Memory B cell (primary cell): ENCODE results near the gene C1QTNF6.

ENCODE experiments used
- ATAC-seq: fragments of 150-1000 bp; cut with Tn5 transposase; 2 replicates; pipeline ENCODE4 v1.10.0; 2021; ENCODE audit warnings: low read depth, mild to moderate bottlenecking, moderate library complexity
- DNase-seq, 2 donors: peaks; one replicate each; pipeline ENCODE4 v3.0.0; 2022; ENCODE audit warnings: low spot score in 2 of 2
- H3K27ac Mint-ChIP-seq: one replicate; pipeline ENCODE4 v1.8.0; 2022; ENCODE audit warnings: mild to moderate bottlenecking, moderate library complexity, mixed read lengths
- H3K27me3 Mint-ChIP-seq: one replicate; pipeline ENCODE4 v1.8.0; 2022; ENCODE audit warnings: mixed read lengths
- H3K36me3 Mint-ChIP-seq: one replicate; pipeline ENCODE4 v1.8.0; 2022; ENCODE audit warnings: mild to moderate bottlenecking, mixed read lengths
- H3K4me1 Mint-ChIP-seq: one replicate; pipeline ENCODE4 v1.8.0; 2022; ENCODE audit warnings: mixed read lengths
- H3K4me3 Mint-ChIP-seq: one replicate; pipeline ENCODE4 v1.8.0; 2022; ENCODE audit warnings: mild to moderate bottlenecking, moderate library complexity, mixed read lengths
- H3K9me3 Mint-ChIP-seq: one replicate; pipeline ENCODE4 v1.8.0; 2022; ENCODE audit warnings: mixed read lengths

C1QTNF6 gene

DNA sequence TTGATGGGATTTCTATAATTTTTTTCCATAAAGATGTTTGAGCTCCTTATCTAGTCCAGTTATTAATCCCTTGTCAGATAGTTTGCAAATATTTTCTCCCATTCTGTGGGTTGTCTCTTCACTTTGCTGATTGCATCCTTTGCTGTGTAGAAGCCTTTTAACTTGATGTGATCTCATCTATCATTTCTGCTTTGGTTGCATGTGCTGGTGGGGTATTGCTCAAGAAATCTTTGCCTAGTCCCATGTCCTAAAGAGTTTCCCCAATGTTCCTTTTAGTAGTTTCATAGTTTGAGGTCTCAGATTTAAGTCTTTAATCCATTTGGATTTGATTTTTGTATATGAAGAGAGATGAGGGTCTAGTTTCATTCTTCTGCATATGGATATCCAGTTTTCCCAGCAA is 36.6 kb downstream of the C1QTNF6 start:
- Mint-ChIP-seq H3K4me1 (peaks cover 15% of the 10 kb centered on the region), H3K27me3 (peaks cover 5% of the 10 kb centered on the region), H3K27ac (no peak overlapping the region), H3K9me3 (peaks cover 4% of the 10 kb centered on the region), H3K4me3 (no peak overlapping the region), H3K36me3 (peaks cover 5% of the 10 kb centered on the region)
- ATAC-seq (no peak), DNase-seq (no peak)

- H3K4me3 Mint-ChIP-seq: no peak overlapping the region
- DNase-seq: no peak
- no peak overlapping the region for H3K27ac Mint-ChIP-seq
- H3K4me1 Mint-ChIP-seq: peaks cover 15% of the 10 kb centered on the region
- H3K9me3 Mint-ChIP-seq: peaks cover 4% of the 10 kb centered on the region
- H3K36me3 Mint-ChIP-seq: peaks cover 5% of the 10 kb centered on the region
- no peak for ATAC-seq
- peaks cover 6% of the 10 kb centered on the region for H3K27me3 Mint-ChIP-seq
These were observed 37.3 kb downstream of the C1QTNF6 start for GRCh38 chr22:37150701-37151100.

DNA sequence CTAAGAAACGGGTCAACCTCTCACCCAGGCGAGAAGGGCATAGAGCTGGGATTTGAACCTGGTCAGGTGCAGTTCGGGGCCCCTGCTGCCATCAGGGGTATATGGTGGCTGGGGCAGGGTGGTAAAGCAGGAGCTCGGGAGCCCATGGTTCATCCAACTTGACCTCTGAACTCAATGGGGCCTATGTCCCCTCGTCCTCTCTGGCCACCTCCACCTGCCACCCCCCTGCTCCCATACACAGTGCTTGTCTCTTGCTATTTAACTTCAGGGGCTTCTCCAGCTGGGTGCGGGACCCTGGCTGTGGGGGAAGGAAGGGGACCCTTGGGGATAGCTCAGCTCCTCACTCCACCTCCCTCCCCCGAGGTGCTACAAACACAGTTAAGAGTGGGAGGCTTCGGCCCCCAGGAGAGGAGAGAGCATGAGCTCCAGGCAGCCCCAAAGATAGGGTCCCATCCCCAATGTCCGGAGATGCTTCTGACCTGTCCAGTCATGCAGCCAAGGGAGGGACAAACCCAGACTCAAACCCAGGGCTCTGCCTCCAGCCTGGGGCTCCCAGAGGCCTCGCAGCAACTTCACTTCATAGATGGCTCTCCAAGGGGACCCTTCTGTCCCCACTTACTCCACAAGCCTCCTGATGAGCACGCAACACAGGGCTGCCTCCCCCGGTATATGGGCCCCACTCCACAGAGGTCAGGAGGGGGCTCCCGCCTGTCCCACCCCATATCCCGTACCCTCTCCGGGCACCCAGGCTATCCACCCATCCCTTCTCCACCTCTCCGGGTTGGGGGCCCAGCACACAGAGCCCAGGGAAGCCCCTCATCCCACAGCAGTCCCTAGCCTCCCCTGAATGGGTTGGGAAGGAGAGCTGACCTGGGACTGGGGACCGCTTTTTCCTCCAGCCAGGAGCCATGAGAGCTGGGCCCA is 39.0 kb downstream of the C1QTNF6 start:
- no peak for DNase-seq
- H3K4me3 Mint-ChIP-seq: no peak overlapping the region
- ATAC-seq: no peak
- peak overlapping the region; percentile 46 for H3K27ac Mint-ChIP-seq
- H3K4me1 Mint-ChIP-seq: peaks cover 15% of the 10 kb centered on the region
- H3K27me3 Mint-ChIP-seq: peaks cover 4% of the 10 kb centered on the region
- H3K9me3 Mint-ChIP-seq: peaks cover 4% of the 10 kb centered on the region
- peaks cover 6% of the 10 kb centered on the region for H3K36me3 Mint-ChIP-seq

- no peak overlapping the region for H3K4me3 Mint-ChIP-seq
- peaks cover 6% of the 10 kb centered on the region for H3K36me3 Mint-ChIP-seq
- peaks cover 15% of the 10 kb centered on the region for H3K4me1 Mint-ChIP-seq
- ATAC-seq (peak; percentile 16), DNase-seq (no peak)
- H3K27ac Mint-ChIP-seq: no peak overlapping the region
- peaks cover 4% of the 10 kb centered on the region for H3K9me3 Mint-ChIP-seq
- H3K27me3 Mint-ChIP-seq: peaks cover 4% of the 10 kb centered on the region
These were observed 39.9 kb downstream of the C1QTNF6 start for GRCh38 chr22:37148031-37148651.

- H3K4me3 Mint-ChIP-seq: no peak overlapping the region
- peaks cover 6% of the 10 kb centered on the region for H3K36me3 Mint-ChIP-seq
- H3K4me1 Mint-ChIP-seq: peaks cover 15% of the 10 kb centered on the region
- ATAC-seq (no peak), DNase-seq (no peak)
- H3K27ac Mint-ChIP-seq: no peak overlapping the region
- peaks cover 4% of the 10 kb centered on the region for H3K9me3 Mint-ChIP-seq
- peaks cover 4% of the 10 kb centered on the region for H3K27me3 Mint-ChIP-seq
These were observed 40.7 kb downstream of the C1QTNF6 start for GRCh38 chr22:37147186-37147990.

DNA sequence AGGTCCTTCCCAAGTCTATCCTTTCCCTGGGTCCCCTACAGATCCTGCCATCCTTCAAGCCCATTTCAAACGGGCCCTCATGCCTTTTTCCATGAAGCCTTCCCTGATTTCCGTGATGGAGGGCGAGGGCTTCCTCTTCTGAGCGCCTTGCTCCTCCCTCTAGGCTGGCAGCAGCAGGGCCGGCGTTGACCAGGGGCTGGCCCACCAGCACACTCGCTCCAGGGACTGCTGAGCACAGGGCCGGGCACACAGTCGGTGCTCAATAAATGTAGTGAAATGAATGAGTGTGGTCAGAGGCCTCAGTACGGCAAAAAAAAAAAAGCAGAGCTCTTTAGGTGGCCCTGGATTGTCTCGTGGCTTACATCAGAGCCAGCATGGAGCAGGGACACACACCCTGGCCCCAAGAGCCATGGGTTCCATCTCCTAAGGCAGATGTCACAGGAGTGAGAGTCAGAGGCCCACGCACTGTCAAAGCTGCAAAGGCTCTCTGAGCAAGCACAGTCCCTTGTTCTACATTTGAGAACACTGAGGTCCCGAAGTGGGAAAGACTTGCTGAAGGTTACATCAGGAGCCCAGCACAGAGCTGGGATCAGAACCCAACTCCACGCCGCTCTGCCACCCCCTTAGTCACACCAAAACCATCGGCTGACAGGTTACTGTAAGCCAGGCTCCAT is 41.4 kb downstream of the C1QTNF6 start:
- peaks cover 4% of the 10 kb centered on the region for H3K9me3 Mint-ChIP-seq
- no peak overlapping the region for H3K27ac Mint-ChIP-seq
- H3K4me1 Mint-ChIP-seq: peaks cover 15% of the 10 kb centered on the region

DNA sequence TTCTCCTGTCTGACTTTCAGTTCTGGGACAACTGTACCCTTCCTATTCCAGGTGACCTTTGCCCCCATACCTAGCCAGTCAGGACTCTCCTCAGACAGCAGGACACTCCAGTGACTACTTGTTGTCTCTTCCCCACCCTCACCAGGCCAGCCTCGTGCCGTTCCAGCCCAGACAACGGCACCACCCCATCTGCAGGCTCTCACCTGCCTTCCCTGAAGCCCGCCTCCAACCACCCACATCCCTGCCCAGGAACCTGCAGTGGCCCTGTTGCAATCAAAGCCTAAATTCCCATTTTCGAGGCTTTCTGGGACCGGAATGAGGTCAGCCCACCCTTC is 42.0 kb downstream of the C1QTNF6 start:
- Mint-ChIP-seq H3K4me1 (peaks cover 15% of the 10 kb centered on the region), H3K27ac (no peak overlapping the region), H3K4me3 (no peak overlapping the region), H3K9me3 (peaks cover 4% of the 10 kb centered on the region), H3K36me3 (peaks cover 6% of the 10 kb centered on the region), H3K27me3 (peaks cover 4% of the 10 kb centered on the region)
- ATAC-seq (no peak), DNase-seq (no peak)

More for the DNA sequence above, 41.4 kb downstream of the C1QTNF6 start:
- ATAC-seq: no peak
- H3K36me3 Mint-ChIP-seq: peaks cover 6% of the 10 kb centered on the region
- no peak overlapping the region for H3K4me3 Mint-ChIP-seq
- DNase-seq: no peak
- peaks cover 4% of the 10 kb centered on the region for H3K27me3 Mint-ChIP-seq

GRCh38 chr22:37145180-37146050 is 42.6 kb downstream of the C1QTNF6 start:
- no peak for ATAC-seq
- Mint-ChIP-seq H3K4me1 (peaks cover 15% of the 10 kb centered on the region), H3K36me3 (peaks cover 1% of the 10 kb centered on the region), H3K4me3 (no peak overlapping the region), H3K27ac (no peak overlapping the region), H3K9me3 (no peaks in the 10 kb centered on the region), H3K27me3 (peaks cover 4% of the 10 kb centered on the region)
- DNase-seq: no peak

DNA sequence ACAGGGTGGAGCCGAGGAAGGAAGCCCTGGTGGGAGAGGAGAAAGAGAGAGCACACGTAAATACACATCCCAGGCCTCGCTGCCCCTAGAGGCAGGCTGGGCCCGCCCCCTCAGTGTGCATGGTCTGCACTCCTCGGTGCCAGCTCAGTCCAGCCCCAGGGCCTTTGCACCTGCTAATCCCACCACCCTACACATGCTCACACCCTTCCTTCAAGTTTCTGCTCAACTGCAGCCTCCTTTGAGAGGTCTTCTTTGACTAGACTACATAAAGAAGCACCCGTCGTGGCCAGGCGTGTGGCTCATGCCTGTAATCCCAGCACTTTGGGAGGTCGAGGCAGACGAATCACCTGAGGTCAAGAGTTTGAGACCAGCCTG is 43.9 kb downstream of the C1QTNF6 start:
- peaks cover 1% of the 10 kb centered on the region for H3K36me3 Mint-ChIP-seq
- DNase-seq (no peak), ATAC-seq (no peak)
- no peak overlapping the region for H3K27ac Mint-ChIP-seq
- H3K27me3 Mint-ChIP-seq: peaks cover 4% of the 10 kb centered on the region
- H3K9me3 Mint-ChIP-seq: no peaks in the 10 kb centered on the region
- no peak overlapping the region for H3K4me3 Mint-ChIP-seq
- H3K4me1 Mint-ChIP-seq: peaks cover 6% of the 10 kb centered on the region

DNA sequence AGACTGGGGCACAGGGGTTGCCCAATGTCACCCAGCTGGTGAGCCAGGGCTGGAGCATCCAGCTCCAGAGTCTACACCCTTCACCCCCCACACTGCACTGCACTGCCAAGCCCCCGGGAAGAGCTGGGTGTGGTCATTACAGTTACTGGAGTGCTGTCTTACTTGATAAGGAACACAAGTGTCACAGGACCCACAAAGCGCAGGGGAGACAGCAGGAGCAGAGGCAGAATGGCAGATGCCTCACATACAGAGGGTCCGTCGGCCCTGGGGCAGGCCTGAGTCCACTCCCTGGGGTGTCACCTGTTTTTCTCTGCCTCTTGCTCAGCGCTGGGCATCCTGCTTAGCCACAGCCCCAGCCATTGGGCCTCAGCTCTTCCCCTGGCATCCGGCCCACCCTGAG is 46.1 kb downstream of the C1QTNF6 start:
- Mint-ChIP-seq H3K27ac (no peak overlapping the region), H3K27me3 (peaks cover 4% of the 10 kb centered on the region), H3K9me3 (no peaks in the 10 kb centered on the region), H3K4me1 (peaks cover 5% of the 10 kb centered on the region), H3K4me3 (no peak overlapping the region), H3K36me3 (peaks cover 1% of the 10 kb centered on the region)
- ATAC-seq (no peak), DNase-seq (no peak)

DNA sequence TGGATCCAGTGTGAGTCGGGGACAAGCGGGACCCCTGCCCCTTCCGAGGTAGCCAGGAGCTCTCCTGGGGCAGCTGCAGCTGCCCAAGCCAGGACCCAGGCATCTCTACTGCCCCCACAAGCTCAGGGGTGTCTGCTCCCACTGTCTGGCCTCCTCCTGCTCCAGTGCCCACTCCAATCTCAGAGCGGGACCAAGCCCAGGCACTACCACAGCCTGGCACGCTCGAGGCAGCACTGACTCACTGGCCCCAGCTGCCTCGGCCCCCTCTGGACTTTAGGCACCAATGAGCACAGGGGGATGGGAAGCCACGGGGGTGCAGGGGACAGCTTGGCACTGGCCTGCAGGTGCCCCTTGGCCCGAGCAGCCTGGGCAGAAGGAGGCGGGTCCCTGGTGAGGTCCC is 46.6 kb downstream of the C1QTNF6 start:
- Mint-ChIP-seq H3K36me3 (peaks cover 1% of the 10 kb centered on the region), H3K4me1 (peaks cover 5% of the 10 kb centered on the region), H3K27me3 (peaks cover 4% of the 10 kb centered on the region), H3K27ac (no peak overlapping the region), H3K9me3 (no peaks in the 10 kb centered on the region), H3K4me3 (no peak overlapping the region)
- ATAC-seq: no peak
- no peak for DNase-seq

DNA sequence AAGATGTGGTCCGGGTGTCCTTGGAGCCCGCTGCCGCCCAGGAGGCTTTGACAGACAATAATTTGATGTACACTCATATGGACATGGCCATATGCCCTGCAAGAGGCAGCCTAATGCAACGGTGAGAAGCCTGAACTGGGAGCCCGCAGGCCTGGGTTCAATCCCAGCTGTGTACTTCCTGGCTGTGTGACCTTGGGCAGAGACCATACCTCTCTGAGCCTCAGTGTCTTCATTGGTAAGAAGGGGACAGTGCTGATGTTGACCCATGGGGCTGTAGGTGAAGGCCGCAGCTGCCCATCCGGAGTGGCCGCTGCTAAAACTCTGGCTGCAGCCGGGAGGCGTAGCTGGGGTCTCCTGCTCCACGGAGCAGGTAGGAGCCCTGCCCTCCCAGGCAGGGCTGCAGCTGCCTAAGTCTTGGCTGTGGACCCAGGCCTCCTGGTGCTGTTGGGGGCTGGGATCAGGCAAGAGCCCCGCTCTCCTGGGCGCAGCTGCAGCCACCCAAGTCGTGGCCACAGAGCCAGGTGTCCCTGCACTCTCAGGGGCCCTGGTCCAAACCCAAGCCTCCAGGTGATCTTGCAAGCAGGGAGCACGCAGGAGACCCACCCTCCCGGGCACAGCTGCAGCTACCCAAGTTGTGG is 47.2 kb downstream of the C1QTNF6 start:
- H3K27ac Mint-ChIP-seq: no peak overlapping the region
- DNase-seq: no peak
- no peak for ATAC-seq
- no peaks in the 10 kb centered on the region for H3K9me3 Mint-ChIP-seq
- H3K36me3 Mint-ChIP-seq: peaks cover 1% of the 10 kb centered on the region
- H3K27me3 Mint-ChIP-seq: peaks cover under 1% of the 10 kb centered on the region
- peaks cover 5% of the 10 kb centered on the region for H3K4me1 Mint-ChIP-seq
- H3K4me3 Mint-ChIP-seq: no peak overlapping the region

DNA sequence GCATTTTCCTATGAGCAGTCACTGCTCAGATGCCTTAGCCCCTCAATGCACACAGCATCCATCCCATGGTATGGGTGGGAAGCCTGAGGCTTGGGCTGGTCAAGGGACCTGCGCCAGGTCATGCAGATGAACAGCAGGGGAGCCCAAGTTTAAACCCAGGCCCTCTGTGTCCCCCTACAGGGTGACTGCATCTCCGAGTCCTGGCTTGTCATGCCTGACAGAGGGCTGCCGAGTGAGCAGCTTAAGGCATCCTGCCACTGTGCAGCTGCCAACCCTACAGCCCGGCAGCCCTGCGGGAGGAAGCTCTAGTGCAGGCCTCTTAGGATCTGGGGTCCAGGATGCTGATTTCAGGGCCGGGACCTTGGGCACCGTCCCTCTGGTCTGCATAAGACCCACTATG is 48.3 kb downstream of the C1QTNF6 start:
- H3K4me1 Mint-ChIP-seq: peaks cover 5% of the 10 kb centered on the region
- ATAC-seq: peak; percentile 55
- DNase-seq: no peak
- no peak overlapping the region for H3K4me3 Mint-ChIP-seq
- no peaks in the 10 kb centered on the region for H3K27me3 Mint-ChIP-seq
- H3K9me3 Mint-ChIP-seq: no peaks in the 10 kb centered on the region
- H3K36me3 Mint-ChIP-seq: peaks cover 1% of the 10 kb centered on the region
- no peak overlapping the region for H3K27ac Mint-ChIP-seq
